Uterus (tissue), 2 donors: ENCODE data around the gene MESD.

Experiments used
- CTCF ChIP-seq, 4 experiments: fragments of 200-600 bp in 2 of 4; fragments of 450-650 bp in 2 of 4; sonication (generic) in 2 of 4; IDR thresholded peaks; one replicate each; pipeline ENCODE4 v1.5.1; 2016 to 2019; ENCODE audit warnings: antibody characterized with exemption in 4 of 4, mild to moderate bottlenecking in 2 of 4, moderate library complexity in 1 of 4
- POLR2A ChIP-seq, 2 donors: fragments of 450-650 bp; IDR thresholded peaks; one replicate each; pipeline ENCODE4 v1.6.1; 2016; ENCODE audit warnings: antibody characterized with exemption in 2 of 2, mild to moderate bottlenecking in 1 of 2, moderate library complexity in 1 of 2

- TF ChIP-seq POLR2A (IDR thresholded peaks at IDR 0.05): no peak
- TF ChIP-seq CTCF (IDR thresholded peaks at IDR 0.05): no peak
Observed at GRCh38 chr15:80923668-80924067, 66.0 kb downstream of the MESD start.
